C4-2B (cell line): ENCODE data around the gene GMEB2.

Experiments
- H3K27ac ChIP-seq: fragments of 450-650 bp; 2 replicates; pipeline ENCODE4 v1.5.1; 2017
- ZFX ChIP-seq: fragments of 450-650 bp; IDR thresholded peaks from 2 replicates; pipeline ENCODE4 v1.6.1; 2017
- TF ChIP-seq, protein P1 (sequence below): fragments of 450-650 bp; conservative IDR thresholded peaks from 2 replicates; pipeline ENCODE4 v1.5.1; 2017; ENCODE audit warnings: mild to moderate bottlenecking

The GMEB2 gene

GRCh38 chr20:63553251-63553932 is 73.5 kb downstream of the GMEB2 start:
- no peak overlapping the region for H3K27ac ChIP-seq
- TF ChIP-seq, protein P1, sequence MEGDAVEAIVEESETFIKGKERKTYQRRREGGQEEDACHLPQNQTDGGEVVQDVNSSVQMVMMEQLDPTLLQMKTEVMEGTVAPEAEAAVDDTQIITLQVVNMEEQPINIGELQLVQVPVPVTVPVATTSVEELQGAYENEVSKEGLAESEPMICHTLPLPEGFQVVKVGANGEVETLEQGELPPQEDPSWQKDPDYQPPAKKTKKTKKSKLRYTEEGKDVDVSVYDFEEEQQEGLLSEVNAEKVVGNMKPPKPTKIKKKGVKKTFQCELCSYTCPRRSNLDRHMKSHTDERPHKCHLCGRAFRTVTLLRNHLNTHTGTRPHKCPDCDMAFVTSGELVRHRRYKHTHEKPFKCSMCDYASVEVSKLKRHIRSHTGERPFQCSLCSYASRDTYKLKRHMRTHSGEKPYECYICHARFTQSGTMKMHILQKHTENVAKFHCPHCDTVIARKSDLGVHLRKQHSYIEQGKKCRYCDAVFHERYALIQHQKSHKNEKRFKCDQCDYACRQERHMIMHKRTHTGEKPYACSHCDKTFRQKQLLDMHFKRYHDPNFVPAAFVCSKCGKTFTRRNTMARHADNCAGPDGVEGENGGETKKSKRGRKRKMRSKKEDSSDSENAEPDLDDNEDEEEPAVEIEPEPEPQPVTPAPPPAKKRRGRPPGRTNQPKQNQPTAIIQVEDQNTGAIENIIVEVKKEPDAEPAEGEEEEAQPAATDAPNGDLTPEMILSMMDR, result no peak
- TF ChIP-seq ZFX, result no peak

GRCh38 chr20:63552481-63553249 is 74.2 kb downstream of the GMEB2 start:
- TF ChIP-seq, protein P1, result no peak
- TF ChIP-seq ZFX, result no peak
- H3K27ac ChIP-seq, result no peak overlapping the region

DNA sequence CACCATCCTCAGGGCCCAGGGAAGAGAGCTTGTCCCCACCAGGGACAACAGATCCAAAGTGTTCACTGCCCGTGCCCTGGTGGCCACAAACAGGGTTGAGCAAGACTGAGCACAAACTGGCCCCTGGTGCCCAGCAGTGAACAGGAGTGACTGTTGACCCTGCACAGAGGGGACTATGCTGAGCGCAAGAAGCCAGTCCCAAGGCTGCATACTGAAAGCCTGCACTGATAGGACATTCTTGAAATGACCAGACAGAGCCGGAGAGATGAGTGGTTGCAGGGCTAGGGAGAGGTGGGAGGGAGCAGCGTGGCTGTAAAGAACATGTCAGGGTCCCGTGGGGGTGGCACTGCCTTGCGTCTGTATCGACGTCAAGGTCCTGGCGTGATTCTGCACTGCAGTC is 75.8 kb downstream of the GMEB2 start:
- H3K27ac ChIP-seq, result no peak overlapping the region
- TF ChIP-seq ZFX, result no peak
- TF ChIP-seq, protein P1, result no peak

DNA sequence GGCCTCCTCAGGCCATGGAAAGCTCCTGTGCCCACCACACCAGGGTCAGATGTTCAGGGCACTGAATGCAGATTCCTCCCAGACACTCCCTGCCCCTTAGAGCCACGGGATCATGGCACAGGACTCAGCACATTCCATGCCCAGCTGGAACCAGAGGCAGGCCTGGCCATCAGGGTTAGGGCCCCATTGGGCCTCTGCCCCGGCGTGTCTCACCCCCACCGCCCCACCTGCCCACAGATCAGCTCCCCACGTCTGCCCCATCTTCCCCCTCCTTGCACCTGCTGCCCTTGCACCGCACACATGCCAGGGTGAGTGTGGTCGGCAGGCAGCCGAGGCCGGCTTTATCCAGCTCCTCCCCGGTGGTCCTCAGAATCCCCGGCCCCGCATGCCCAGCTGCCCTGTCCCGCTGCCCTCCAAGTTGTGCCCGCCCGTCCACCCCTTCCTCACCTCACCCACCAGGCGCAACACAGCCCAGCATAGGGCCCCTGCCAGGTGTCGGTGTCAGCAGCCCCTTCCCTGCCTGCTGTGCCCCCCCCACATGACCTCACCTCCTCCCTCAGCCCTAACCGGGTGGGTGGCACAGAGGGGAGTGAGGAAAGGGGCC is 77.1 kb downstream of the GMEB2 start:
- TF ChIP-seq, protein P1, result no peak
- no peak for TF ChIP-seq ZFX
- no peak overlapping the region for H3K27ac ChIP-seq

DNA sequence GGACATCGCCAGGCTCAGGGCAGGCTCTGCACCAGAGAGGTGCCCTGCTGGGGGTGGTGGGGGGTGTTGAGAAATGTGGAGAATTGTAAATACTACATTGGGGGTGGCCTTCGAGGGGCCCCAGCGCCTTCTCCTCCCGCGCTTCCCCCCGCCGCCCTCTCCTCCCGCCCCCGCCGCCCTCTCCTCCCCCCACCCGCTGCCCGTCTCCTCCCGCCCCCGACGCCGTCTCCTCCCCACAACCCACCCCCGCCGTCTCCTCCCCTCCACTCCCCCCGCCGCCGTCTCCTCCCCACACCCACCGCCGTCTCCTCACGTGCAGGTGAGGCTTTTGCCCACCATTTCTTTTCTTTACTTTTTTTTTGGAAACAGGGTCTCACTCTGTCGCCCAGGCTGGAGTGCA is 77.9 kb downstream of the GMEB2 start:
- TF ChIP-seq, protein P1, result no peak
- TF ChIP-seq ZFX, result no peak
- no peak overlapping the region for H3K27ac ChIP-seq

- TF ChIP-seq, protein P1, result no peak
- no peak for TF ChIP-seq ZFX
- H3K27ac ChIP-seq, result no peak overlapping the region
These were observed 78.4 kb downstream of the GMEB2 start for GRCh38 chr20:63548542-63548941.
